HL-60/S4 treated with retinoic acid at 250 ng/mL for 4 days and 3 days (cell line): ENCODE data around the gene FRMD3.

Source experiments
- in situ Hi-C: fragments of 300-500 bp; cut with MboI; formaldehyde crosslinking; loops from 2 replicates; pipeline ENCODE4 v1.7.0; 2022; ENCODE audit warnings: low sequenced_read_pairs

The FRMD3 gene

DNA sequence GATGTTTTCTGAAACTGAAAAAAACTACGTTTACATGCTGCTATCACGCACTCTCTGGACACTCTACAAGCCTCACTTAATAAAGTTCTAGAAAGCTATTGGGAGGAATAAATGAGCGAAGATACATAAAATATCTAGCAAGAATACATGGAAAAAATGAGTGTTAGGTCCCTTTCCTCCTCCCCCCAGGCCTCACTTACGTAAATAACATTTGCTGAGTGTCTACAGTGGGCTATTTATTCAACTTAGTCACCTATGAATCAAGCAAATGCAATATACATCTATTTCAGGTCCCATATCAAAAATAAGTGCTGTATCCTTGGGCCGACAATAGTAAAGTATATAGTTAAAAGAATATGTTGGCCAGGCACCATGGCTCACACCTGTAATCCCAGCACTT, 62.5 kb downstream of the FRMD3 start:
- in situ Hi-C loops = no loop called here

DNA sequence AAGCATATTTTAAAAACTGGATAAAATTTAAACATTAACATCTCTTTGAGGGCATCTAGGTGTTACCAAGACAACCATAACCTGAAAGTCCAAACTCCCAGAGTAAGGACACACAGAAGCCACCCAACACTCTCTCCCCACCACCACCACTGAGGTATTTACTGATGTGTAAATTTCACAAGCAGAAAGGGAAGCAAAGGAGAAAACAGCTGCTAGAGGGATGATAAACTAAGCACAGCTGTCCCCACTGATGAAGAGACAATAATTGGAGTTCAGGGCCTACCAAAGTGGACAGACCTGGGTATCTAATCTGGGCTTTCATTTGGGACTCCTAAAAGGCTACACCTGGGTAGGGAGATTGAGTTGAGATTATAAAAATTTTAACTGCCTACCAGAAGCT, 63.6 kb downstream of the FRMD3 start:
- in situ Hi-C loops = no loop called here

- in situ Hi-C loops = no loop called here
These were observed 64.7 kb downstream of the FRMD3 start for GRCh38 chr9:83473488-83473971.

- in situ Hi-C loops = no loop called here
These were observed 65.4 kb downstream of the FRMD3 start for GRCh38 chr9:83472764-83473163.

- in situ Hi-C loops = no loop called here
These were observed 66.0 kb downstream of the FRMD3 start for GRCh38 chr9:83472221-83472665.

GRCh38 chr9:83471241-83471640, 67.0 kb downstream of the FRMD3 start:
- in situ Hi-C loops = no loop called here

DNA sequence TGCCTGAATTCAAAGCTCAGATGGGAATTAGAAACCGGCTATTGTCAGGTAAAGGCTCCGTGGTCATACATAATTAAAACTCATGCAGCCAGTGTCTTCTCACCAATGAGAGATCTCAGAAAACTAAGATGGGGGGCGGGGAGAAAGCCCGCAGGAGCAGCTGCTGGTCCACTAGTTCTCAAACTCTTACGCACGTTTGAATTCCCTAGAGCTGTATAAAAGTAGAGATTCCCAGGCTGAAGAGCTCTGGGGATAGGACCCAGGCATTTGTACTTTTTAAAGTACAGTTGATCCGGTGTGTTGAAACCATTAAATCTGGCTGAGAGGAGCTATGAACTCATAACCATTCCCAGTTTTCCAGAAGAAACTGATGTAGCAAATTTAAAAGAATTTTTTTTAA, 68.5 kb downstream of the FRMD3 start:
- in situ Hi-C loops = no loop called here

- in situ Hi-C loops = no loop called here
These were observed 69.4 kb downstream of the FRMD3 start for GRCh38 chr9:83468821-83469220.

GRCh38 chr9:83466877-83467276, 71.3 kb downstream of the FRMD3 start:
- in situ Hi-C loops = no loop called here

DNA sequence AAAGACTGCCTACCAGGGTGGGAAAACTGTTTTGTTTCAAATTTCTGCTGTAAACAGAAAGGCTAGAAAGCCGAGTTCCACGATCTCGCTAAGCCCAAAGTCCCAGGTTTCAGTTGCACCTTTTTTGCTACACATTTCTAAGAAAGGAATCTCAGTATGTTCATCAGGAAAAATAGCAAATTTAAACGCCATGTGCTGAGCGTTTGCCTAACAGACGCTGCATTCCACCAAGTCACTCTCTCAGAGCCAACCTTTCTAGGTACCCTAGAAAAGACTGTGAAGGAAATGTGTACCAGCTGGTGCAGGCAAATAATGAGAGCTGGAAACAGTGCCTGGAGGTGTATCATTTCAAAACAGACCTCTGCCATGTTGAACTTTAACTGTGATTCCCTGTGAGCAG, 71.8 kb downstream of the FRMD3 start:
- in situ Hi-C loops = no loop called here

- in situ Hi-C loops = no loop called here
These were observed 78.4 kb downstream of the FRMD3 start for GRCh38 chr9:83459830-83460229.

DNA sequence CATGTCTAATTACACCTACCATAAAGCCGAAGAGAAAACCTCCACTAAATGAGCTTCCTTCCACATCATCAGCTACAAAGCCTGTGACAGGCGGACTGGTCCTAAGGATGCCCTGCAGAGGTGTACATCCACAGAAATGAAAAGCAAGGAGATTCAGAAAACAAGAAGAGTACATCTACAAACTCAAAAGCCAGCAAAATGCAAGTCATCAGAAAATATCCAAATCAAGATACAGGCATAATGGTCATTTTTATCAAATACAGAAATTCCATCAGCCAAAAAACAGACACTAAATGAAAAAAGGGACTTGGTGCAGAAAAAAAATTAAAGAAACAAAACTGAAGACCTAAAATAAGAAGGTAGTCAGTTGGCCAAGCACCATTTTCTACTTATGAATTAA, 79.7 kb downstream of the FRMD3 start:
- in situ Hi-C loops = no loop called here

- in situ Hi-C loops = no loop called here
These were observed 81.2 kb downstream of the FRMD3 start for GRCh38 chr9:83457005-83457404.

- in situ Hi-C loops = no loop called here
These were observed 82.0 kb downstream of the FRMD3 start for GRCh38 chr9:83456226-83456625.

GRCh38 chr9:83454076-83454475, 84.1 kb downstream of the FRMD3 start:
- in situ Hi-C loops = no loop called here

- in situ Hi-C loops = no loop called here
These were observed 86.9 kb downstream of the FRMD3 start for GRCh38 chr9:83451308-83451707.

DNA sequence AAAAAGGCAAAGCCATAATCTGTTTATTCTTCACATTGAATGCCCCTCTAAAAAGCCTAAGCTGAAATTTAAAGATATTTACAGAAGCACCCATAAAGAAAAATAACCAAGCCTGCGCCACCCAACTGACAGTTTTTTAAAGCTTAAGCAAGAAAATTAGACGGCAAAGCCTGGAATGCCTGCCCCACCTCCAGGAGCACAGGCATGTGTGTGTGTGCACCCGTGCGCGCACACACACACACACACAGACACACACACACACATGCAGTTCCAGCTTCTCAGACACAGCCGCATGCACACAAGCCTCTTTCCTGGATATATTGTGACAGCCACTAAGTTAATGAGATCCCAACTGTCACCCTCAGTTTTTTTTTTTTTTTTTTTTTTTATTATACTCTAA, 88.2 kb downstream of the FRMD3 start:
- in situ Hi-C loops = no loop called here

DNA sequence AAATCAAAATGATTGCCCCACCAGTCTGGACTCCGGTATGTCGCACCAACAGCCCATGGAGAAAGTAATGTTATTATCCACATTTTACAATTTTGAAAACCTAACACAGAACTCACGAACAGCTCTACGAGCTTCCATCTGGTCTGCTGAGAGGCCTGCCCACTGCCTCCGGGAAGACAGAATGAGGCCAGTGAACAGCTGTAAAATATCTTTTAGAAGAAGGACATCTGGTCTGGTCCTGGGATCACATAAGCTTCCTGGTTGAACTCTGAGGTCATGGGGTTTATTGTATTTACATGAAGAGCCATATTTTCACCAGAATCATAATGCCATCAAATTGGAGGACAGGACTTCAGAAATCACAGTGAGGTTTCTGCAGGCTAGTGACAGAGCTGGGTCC, 89.0 kb downstream of the FRMD3 start:
- in situ Hi-C loops = no loop called here

GRCh38 chr9:83448626-83449025, 89.6 kb downstream of the FRMD3 start:
- in situ Hi-C loops = no loop called here

GRCh38 chr9:83447351-83447750, 90.8 kb downstream of the FRMD3 start:
- in situ Hi-C loops = no loop called here

DNA sequence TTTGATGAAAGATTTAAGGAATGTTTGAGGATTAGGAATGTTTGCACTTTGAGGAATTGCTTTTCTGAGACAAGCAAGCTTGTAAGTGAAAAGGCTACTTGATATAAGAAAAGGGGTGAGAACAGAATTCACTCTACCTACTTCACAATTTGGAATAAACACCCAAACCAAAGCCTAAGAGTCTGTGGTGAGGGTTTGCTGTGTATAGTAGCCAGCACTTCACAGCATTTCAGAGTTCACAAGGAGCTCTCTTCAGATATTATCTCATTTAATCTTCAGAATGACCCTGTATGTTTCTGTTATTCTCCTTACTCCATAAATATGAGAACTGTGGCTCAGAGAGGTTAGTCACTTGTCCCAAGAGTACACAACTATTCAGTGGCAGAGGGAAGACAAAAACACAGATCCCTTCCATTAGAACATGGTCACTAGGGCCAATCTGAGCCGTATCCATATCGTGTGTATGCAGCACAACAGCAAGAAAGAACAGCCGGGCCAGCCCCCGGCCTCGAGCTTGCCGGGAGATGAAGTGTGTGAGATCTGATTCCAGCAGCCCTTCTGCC, 92.4 kb downstream of the FRMD3 start:
- in situ Hi-C loops = no loop called here

DNA sequence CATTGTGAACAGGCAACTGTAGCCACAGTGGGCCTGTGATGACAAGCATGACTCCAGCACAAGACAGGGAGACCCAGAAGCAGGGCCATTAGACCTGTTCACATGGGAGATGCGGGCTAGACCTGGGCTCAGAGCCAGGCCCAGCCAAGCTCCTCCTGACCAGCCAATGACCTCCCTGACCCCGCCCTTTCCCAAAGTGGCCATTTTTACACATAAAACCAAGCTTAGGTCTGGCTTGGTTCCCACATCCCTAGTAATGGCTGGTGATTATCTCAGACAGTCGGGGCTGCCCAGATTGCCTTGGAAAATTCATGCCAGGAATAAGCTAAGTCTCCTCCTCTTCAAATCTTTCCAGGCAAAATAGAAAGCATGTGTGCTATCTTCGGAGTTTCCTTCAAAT, 94.1 kb downstream of the FRMD3 start:
- in situ Hi-C loops = no loop called here

- in situ Hi-C loops = no loop called here
These were observed 96.8 kb downstream of the FRMD3 start for GRCh38 chr9:83441390-83441789.
